HG03039 (cell line): Measurements from ENCODE around the gene GSK3A.

Experiments
- ATAC-seq: cut with Tn5 transposase; IDR thresholded peaks from one replicate; pipeline ENCODE4 v1.9.1; 2021; ENCODE audit warnings: mild to moderate bottlenecking, moderate library complexity; ENCODE audit not compliant: unreplicated experiment

GSK3A gene

DNA sequence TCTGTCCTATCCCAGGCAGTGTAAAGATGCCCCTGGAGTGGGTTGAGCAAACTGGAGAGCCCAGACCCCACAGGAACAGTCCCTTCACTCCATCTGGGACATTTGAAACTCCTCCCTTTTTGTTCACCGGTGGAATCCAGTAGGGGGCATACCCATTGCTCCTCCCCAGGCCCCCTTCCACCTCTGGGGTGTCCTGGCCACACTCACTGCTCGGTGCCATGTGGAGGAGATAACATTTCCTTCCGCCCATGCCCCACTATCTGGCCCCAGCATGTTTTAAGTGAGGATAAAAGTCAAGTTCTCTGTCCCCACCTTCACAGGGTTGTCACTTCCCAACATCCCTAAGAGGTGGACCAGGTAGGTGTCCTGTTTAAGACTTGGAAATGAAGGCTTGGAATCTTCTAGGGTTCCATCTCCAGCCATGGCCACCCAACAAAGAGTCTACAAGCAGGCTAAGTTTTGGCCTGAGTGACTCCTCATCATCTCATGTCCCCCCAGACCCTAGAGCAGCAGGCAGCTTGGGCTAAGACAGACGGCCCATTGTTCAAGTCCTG lies 13.0 kb downstream of the GSK3A start:
- ATAC-seq, result no peak

DNA sequence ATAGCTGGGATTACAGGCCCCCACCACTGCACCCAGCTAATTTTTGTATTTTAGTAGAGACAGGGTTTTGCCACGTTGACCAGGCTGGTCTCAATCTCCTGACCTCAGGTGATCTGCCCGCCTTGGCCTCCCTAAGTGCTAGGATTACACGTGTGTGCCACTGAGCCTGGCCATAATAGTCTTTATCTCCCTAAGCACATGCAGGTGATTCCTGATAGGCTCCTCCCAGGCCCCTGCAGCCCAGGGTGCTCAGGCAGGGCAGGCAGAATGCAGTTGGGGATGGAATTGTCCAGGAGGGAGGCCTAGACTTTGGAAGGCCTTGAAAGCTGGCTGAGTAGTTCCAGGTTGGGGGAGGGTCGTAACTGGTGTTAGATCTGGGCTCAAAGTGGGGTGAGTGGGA lies 13.8 kb downstream of the GSK3A start:
- no peak for ATAC-seq

DNA sequence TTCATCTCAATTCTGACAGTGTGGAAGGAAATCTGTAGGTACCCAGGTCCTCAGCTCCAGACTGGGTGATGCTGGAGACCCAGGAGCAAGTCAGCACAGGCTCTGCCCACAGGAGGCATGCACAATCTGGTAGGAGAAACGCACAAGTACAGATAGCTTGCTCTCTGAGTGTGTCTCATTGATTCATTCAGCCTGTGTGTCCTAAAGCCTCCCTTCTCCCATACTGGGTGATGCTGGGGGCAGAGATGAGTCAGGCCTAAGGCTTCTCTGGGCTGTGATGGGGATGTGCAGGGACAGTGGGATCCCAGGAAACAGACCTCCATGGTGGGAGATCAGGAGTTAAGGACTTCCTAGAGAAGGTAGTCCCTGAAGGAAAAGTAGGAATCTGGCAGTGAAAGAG lies 15.5 kb downstream of the GSK3A start:
- no peak for ATAC-seq

DNA sequence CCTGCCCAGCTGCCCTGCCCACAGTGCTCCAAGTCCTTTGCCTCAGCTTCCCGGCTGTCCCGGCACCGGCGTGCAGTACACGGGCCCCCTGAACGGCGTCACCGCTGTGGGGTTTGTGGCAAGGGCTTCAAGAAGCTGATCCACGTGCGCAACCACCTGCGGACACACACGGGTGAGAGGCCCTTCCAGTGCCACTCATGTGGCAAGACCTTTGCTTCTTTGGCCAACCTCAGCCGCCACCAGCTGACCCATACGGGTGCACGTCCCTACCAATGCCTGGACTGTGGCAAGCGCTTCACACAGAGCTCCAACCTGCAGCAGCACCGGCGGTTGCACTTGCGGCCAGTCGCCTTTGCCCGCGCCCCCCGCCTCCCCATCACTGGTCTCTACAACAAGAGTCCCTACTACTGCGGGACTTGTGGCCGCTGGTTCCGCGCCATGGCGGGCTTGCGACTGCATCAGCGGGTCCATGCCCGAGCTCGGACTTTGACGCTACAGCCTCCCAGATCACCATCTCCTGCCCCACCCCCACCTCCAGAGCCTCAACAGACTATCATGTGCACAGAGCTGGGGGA lies 16.6 kb downstream of the GSK3A start:
- no peak for ATAC-seq

DNA sequence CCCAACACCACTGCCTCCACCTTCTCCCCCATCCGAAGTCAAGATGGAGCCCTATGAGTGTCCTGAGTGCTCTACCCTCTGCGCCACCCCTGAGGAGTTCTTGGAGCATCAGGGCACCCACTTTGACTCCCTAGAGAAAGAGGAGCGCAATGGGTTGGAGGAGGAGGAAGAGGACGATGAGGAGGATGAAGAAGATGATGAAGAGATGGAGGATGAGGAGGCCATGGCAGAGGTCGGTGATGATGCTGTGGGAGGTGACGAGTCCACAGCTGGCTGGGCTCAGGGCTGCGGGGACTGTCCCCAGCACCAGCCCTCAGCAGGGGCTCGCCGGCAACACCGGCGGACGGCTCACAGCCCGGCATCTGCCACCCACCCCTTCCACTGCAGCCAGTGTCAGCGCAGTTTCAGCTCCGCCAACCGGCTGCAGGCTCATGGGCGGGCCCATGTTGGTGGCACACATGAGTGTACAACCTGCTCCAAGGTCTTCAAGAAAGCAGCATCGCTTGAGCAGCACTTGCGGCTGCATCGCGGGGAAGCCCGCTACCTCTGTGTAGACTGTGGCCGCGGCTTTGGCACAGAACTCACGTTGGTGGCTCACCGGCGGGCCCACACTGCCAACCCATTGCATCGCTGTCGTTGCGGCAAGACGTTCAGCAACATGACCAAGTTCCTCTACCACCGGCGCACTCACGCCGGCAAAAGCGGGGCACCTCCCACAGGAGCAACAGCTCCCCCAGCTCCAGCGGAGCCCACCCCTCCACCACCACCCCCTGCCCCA lies 17.3 kb downstream of the GSK3A start:
- no peak for ATAC-seq

DNA sequence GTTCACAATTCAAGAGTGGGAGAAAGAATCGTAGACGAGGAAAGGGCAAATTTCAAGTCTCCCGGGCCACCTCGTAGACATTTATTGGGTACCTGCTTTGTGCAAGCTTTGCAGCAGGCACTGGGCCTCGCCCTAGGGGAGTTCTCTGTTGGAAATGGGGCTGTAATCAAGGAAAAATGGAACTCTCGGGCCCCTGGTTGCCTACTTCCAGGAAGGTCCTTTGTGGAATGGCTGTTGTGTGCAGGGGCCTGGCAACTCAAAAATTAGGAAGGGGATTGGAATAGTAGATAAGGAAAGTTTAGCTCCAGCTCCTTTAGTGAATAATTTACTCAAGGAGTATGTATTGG lies 21.7 kb downstream of the GSK3A start:
- no peak for ATAC-seq

DNA sequence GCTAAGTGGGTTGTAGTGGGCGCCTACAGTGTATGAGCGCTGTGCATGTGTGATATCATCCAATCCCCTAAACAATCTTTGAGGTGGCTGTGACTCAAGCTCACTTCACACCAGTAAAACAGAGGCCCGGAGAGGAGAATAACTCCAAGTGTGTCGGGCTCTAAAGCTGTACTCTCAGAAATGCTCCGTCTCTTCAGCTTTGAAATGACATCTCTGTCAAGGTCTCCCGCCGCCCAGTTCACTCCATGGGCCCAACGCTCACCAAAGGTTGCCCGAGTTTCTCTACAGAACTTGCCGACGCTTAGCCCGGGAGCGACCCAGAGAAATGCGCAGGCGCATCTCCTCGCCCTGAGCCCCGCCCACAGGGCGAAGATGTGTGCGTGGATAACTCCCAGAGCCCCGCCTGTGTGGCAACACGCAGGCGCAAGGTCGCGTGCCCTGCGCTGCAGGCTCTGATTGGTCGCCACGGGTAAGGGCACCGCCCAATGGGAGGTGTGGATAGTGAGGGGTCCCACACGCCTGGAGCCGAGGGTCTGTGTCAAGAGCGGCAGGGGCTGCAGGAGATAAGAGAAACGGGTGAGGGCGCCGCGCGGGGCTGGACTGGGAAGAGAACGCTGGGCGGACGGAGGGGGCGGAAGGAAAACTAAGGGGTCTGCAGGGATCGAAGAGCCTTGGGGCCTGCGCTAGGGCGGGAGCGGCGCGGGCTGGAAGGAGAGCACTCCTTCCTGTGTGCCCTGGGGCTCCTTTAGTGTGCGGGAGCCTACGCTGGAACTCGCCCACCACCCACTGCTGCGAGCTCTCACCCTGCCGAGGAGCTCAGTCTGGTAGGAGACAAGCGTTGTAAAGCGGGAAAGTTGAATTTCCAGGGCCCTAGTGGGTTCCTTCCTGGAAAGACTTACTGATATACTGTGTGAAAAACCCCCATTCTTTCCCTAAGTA lies 22.3 kb downstream of the GSK3A start, which contains the start of gene ZNF526:
Gene ZNF526, plus strand, starts transcription at position 501 of the 939 bp plus-strand sequence. CDS start 4,092 bp downstream, outside the sequence.
- peak; percentile 62 for ATAC-seq

DNA sequence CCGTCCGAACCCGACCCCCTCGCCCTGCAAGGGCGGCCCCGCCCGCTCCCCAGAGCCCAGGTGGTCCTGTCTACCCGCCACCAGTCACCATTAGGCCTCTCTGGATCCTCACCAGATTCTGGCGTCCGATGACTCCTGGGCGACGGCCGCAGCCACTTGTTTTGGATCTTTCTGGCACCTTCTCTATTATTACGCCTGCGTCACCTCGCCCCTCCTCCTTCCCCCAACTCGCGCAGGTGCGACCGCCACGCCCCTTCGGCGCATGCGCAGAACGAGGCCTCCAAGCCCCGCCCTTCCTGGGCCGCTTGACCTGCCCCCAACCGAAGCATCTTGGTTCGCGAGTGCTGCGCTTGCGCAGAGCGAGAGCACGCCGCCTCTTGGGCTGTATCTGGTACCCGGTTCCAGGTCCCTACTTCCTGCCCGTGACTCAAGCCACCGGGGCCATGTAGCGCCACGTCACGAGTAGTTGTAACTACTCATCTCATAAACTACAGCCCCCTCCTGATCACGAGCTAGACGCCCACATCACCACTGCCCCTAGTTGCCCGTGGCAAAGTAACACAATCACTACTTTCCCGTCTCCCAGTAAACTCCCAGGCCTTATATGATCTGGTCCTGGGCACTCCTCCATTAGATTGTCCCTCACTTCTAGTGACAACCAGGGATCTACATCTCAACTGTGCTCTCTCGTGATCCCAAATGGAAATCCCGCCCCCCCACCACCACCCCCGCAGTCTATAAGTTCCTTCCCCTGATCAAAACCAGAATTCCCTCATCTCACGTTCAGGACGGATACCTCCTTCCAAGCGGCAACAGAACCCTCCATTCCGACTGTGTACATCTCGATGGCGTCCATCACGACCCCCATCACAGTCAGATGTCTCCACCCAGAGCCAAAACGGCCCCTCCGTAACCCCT lies 24.6 kb downstream of the GSK3A start, which contains the start of gene DEDD2:
Gene DEDD2, minus strand, starts transcription at position 158 of the 918 bp plus-strand sequence. CDS start 670 bp downstream, outside the sequence.
- peak; percentile 62 for ATAC-seq

DNA sequence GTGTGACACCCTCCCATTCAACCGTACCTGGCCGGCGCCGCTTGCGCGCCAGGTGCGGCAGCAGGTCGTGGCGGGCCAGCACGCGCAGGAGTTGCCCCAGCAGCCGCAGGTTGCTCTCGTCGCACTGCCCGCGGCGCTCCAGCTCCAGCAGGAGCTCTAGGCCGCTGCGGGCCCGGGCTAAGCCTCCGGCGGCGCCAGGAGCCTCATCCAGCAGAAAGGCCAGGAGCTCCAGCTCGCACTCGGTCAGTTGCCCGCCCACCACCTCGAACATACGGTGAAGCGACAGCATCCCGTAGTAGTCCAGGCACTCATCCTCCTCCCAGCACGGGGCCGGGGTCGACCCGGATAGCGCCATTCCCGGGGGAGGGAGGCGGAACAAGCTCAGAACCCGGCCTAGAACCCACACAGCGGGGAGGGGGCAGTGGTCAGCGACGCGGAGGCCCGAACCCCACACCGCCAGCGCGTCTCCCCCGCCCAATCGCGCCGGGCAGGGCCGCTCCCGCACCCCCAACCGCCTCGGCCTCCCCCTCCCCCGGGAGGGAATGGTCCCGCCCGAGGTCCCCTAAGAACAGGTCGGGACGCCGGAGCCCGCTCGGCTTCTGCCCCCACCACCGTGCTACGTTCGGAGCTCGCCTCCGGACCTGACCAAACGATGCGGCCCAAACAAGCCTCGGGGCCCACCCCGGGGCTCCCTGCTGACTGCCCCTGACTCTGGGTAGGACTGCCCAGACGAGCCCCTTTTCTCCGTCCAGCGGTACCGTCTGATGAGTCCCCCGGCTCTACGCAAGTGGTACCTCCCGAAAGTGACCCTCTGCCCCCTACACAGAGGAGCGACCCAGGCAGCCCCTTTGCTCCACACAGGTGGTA lies 25.5 kb downstream of the GSK3A start:
- ATAC-seq, result peak; percentile 5

DNA sequence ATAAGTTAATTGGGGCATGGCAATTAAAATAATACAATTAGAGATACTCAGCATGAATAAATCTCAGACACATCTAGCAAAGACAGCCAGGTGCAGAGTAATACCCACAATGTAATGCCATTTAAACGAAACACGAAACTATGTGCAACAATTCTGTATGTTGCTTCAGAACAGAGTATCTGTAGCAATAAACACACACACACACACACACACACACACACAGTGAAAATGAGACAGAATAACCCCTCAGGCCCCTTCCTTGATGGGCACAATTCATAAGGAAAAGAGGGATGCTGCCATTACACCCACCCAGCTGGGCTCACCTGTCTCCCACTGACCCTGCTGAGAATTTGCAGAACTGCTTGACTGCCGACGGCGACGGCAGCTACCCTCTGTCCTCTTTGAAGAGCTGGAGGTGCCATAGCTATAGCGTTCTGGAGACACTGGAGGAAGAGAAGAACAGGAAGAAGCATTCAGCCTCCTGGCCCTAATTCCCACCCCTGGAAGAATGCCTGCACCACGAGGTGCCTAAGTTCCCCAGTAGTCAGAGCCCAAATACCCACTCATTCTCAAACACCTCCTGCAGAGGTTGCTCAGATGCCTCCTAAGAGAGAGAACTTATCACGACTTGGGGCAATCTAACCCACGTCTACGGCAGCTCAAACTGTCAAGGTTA lies 27.5 kb downstream of the GSK3A start:
- no peak for ATAC-seq

DNA sequence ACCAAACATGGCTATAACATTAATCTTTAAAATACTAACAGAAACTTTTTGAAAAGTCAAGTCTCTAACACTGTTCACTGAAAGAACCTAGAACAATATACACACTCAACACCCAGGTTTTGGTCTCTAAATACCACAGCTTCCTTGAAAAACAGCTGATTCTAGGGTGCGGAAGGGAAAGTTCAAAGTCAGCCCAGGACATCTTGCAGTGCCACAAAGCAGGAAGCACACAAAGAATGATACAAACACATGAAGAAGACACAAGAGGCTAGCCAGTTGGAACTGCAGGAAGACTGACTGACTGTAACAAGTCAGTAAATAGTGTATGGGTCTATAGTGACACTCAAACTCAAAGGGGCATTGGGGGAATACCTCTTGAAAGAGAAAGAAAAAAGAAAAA lies 29.5 kb downstream of the GSK3A start:
- ATAC-seq, result no peak

DNA sequence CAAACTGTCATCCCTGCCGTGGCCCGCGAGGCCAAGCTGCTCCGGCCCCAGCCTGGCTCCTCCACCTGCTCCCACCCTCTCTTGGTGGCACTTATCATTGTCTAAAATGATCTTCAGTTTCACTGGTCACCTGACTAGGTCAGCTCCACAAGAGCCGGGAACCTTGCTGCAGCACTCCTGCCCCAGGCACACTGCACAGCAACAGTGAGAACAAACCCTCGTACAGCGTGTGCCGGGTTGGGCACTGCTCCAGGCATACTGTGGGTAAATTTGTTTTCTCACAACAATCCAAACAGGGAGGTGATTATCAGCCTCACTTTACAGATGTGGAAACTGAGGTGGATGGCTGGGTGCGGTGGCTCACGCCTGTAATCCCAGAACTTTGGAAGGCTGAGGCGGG lies 33.8 kb downstream of the GSK3A start:
- ATAC-seq, result no peak

DNA sequence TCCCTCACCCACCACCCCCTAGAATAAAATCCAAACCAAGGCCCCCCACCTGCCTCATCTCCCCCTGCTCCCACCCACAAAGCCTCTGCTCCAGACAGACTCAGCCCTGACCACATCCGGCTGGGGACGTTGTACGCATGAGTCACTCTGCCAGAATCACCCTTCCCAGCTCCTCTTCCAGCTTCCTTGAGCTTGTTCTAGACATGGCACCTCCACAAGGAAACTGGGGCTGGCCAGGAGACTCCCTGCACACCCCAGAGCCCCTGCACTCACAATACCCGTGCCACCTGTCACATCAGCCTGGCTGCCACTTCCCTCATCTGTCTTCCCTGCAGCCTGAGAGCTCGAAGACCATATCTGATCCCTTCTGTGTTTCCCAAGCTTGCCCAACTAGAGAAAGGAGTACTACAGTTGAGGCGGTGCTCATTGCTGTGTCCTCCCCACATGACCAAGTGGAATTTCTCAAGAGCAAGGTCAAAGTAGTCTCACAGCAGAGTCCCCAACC lies 34.6 kb downstream of the GSK3A start:
- ATAC-seq, result no peak

DNA sequence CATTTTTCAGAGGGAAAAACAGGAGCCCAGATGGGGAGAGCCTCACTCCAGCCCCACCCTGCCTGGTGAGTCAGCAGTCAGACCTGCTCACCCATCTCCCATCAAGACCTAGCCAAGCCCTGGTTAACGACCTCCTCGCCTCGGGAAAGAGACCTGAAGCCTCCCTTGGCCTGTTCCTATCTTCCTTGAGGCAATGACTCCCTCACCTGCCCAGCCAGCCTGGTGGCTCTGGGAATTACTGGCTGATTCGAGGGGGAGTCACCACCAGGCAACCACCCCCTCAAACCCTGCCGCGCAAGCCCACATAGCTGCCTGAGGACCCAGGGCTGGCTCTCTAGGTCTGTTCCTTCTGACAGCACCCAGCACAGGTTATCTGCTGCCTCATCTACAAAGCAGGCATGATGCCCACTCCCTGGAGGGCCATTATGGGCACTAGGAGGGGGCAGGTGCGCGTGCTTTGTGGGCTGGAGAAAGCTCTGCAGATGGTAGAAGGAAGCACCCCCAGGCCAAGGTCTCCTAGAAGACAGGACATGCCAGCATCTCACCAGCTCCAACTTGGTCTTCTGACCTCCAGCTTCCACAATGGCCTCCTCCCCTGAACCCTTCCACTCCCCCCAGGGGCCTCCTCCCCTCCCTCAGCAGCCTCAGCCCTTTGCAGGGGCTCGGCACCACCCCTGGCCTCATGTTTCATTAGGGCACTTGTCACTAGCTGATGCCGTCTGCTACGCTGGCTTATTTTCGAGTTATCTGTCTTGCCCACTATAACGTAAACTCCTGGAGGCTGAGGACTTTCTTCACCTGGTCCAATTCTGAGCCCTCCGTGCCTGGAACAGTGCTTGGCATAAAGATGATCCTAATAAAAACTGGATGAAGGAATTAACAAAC lies 35.3 kb downstream of the GSK3A start:
- no peak for ATAC-seq

DNA sequence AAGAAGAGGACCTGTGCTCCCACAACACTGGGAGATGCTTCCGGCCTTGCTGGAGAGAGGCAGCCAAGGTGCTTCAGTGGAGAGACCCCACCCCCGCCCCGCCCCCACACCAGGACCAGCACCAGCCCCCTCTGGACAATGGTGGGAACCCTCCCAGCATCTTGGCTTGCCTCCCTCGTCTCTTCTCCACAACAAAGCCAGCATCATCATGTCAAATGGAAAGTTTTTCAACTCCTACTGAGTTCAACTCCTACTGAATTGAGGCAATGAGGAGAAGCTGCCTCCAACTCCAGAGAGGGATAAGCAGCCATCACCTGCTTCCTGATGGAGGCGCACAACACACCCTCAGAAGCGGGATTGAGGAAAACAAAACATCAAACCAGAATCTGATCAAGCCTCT lies 37.7 kb downstream of the GSK3A start:
- ATAC-seq, result no peak

DNA sequence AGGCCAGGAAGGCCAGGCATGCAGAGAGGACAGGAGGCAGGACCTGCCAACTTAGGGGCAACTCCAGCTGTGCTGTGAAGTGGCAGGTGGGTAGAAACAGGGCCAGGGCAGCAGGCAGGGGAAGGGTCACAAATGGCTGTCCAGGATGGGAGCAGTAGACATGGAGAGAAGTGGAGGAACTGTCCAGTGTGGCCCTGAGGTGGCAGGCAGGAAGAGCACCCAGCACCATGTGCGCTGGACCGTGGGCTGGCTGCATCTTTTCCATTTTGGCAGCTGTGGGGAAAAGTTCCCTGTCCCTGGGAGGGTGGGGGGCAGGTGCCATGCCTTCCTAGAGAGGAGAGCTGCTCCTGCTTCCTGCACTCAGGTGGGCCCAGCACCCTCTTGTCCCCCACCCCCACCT lies 38.7 kb downstream of the GSK3A start:
- ATAC-seq, result no peak

DNA sequence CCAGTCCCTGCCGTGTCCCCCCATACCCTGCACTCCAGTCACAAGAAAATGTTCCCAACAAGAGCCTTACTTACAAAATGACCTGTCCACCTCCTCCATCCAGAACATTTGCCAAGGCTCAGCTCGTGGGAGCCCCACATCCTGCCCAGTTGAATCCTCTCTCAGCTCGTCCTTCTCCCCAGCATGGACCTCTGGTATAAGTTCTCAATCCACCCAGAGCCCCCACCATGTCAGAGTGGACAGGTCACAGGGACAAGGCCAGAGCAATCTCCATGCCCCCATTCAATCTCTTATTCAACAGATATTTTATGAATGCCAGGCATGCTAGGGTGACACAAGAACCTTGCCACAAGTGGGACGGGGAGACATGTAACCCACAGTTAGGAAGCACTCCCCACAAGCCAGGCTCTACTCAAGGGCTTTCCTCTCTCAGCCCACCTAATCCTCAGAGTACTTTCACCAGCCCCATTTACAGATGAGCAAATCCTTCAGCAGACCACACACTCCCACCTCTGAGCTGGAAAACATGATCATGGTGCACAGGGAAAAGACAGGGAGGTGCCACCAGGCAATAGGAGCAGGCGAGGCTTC lies 40.0 kb downstream of the GSK3A start:
- no peak for ATAC-seq
